Breast epithelium (tissue), 4 donors: ENCODE measurements around the gene CCDC97. TPM values are rescaled to one million over a fixed set of nuclear protein-coding genes. Genes with fewer than 3 reads are reported as not detected.

Source experiments
- DNase-seq, 2 donors: peaks; one replicate each; pipeline ENCODE4 v3.0.0-alpha.2; 2019; ENCODE audit warnings: low spot score in 2 of 2
- H3K27ac ChIP-seq, 2 donors: fragments of 200-600 bp; sonication (generic) in 1 of 2; one replicate each; pipeline ENCODE4 v1.5.1; 2016 to 2019; ENCODE audit warnings: mild to moderate bottlenecking in 1 of 2
- H3K27me3 ChIP-seq, 2 donors: fragments of 200-600 bp; sonication (generic) in 1 of 2; one replicate each; pipeline versions ENCODE4 v1.5.1 to v1.6.0; 2017 to 2019; ENCODE audit warnings: control low read depth in 1 of 2, mild to moderate bottlenecking in 1 of 2
- H3K36me3 ChIP-seq: fragments of 200-600 bp; one replicate; pipeline ENCODE4 v1.5.1; 2019
- H3K4me1 ChIP-seq, 2 donors: fragments of 200-600 bp; sonication (generic); one replicate each; pipeline ENCODE4 v1.5.1; 2016 to 2019; ENCODE audit warnings: control low read depth in 1 of 2
- H3K4me3 ChIP-seq, 3 donors: fragments of 200-600 bp; sonication (generic); 1 replicate in 2 of 3; 2 replicates in 1 of 3; pipeline ENCODE4 v1.5.1; 2016 to 2019; ENCODE audit warnings: mild to moderate bottlenecking in 3 of 3, moderate library complexity in 2 of 3
- H3K9me3 ChIP-seq, 2 donors: fragments of 200-600 bp; sonication (generic) in 1 of 2; one replicate each; pipeline ENCODE4 v1.5.1; 2016 to 2019; ENCODE audit warnings: control low read depth in 1 of 2
- POLR2A ChIP-seq: fragments of 450-650 bp; IDR thresholded peaks from one replicate; pipeline ENCODE4 v1.6.1; 2016; ENCODE audit warnings: antibody characterized with exemption, mild to moderate bottlenecking, moderate library complexity
- POLR2AphosphoS5 ChIP-seq, 3 donors: sonication (generic); formaldehyde crosslinking; IDR thresholded peaks; one replicate each; pipeline ENCODE4 v1.6.1; 2017; ENCODE audit warnings: antibody characterized with exemption in 3 of 3
- intact Hi-C: fragments of 100-400 bp; cut with DNase I; formaldehyde crosslinking; loops from one replicate; pipeline ENCODE4 v1.15.1; 2023; ENCODE audit warnings: low total_unique reads
- total RNA-seq, 3 donors: library from RNA; depleted of rRNA; stranded (reverse); fragments of >200 nt; gene quantifications; one replicate each; pipeline ENCODE4 v1.1.0, GENCODE V29; 2016
- TF ChIP-seq, protein P1 (sequence below), 3 donors: fragments of 450-650 bp; IDR thresholded peaks; one replicate each; pipeline ENCODE4 v1.5.1; 2016 to 2017; ENCODE audit warnings: antibody characterized with exemption in 3 of 3, mild to moderate bottlenecking in 3 of 3, moderate library complexity in 3 of 3

CCDC97 gene
- total RNA-seq, 3 donors from 2014 or later, result 15.4 to 15.7 (median 15.4) TPM

DNA sequence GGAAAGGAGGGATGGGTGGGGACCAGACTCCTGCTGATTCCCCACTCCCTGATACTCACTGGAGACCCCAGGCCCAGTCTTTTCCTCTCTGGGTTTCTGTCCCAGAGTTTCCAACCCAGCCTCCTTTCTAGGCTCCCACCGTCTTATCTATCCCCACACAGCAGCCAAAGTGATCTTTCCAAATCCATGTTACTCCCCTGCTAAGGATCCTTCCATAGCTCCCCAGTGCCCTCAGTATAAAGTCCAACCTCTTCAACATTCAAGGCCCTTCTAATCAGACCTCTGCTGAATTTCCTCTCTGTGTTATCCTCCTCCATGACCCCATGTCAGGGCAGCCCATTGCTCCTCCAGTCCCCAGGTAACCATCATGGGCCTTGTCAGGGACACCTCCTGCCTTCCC lies 45.1 kb downstream of the CCDC97 start:
- peaks cover 0 to 6% of the 10 kb centered on the region in 2 donors for H3K4me1 ChIP-seq
- H3K36me3 ChIP-seq, result no peaks in the 10 kb centered on the region
- no peak for TF ChIP-seq POLR2A
- no peak for TF ChIP-seq POLR2AphosphoS5 (IDR thresholded peaks at IDR 0.05)
- TF ChIP-seq, protein P1, sequence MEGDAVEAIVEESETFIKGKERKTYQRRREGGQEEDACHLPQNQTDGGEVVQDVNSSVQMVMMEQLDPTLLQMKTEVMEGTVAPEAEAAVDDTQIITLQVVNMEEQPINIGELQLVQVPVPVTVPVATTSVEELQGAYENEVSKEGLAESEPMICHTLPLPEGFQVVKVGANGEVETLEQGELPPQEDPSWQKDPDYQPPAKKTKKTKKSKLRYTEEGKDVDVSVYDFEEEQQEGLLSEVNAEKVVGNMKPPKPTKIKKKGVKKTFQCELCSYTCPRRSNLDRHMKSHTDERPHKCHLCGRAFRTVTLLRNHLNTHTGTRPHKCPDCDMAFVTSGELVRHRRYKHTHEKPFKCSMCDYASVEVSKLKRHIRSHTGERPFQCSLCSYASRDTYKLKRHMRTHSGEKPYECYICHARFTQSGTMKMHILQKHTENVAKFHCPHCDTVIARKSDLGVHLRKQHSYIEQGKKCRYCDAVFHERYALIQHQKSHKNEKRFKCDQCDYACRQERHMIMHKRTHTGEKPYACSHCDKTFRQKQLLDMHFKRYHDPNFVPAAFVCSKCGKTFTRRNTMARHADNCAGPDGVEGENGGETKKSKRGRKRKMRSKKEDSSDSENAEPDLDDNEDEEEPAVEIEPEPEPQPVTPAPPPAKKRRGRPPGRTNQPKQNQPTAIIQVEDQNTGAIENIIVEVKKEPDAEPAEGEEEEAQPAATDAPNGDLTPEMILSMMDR (IDR thresholded peaks at IDR 0.05), result no peak
- intact Hi-C loops, result no loop called here
- no peaks in the 10 kb centered on the region for H3K27me3 ChIP-seq
- H3K4me3 ChIP-seq, result no peak overlapping the region
- DNase-seq, result no peak
- H3K27ac ChIP-seq, result peak overlapping the region in 1 of 2 donors; percentile 92
- no peaks in the 10 kb centered on the region for H3K9me3 ChIP-seq

- intact Hi-C loops, result no loop called here
- no peak for DNase-seq
- H3K36me3 ChIP-seq, result no peaks in the 10 kb centered on the region
- peaks cover 0 to 6% of the 10 kb centered on the region in 2 donors for H3K4me1 ChIP-seq
- TF ChIP-seq, protein P1 (IDR thresholded peaks at IDR 0.05), result no peak
- TF ChIP-seq POLR2AphosphoS5 (IDR thresholded peaks at IDR 0.05) (no peak), POLR2A (no peak)
- H3K9me3 ChIP-seq, result no peaks in the 10 kb centered on the region
- no peaks in the 10 kb centered on the region for H3K27me3 ChIP-seq
- H3K27ac ChIP-seq, result peak overlapping the region in 1 of 2 donors; percentile 53
- H3K4me3 ChIP-seq, result no peak overlapping the region
Measured at GRCh38 chr19:41355802-41356201, 45.8 kb downstream of the CCDC97 start.

DNA sequence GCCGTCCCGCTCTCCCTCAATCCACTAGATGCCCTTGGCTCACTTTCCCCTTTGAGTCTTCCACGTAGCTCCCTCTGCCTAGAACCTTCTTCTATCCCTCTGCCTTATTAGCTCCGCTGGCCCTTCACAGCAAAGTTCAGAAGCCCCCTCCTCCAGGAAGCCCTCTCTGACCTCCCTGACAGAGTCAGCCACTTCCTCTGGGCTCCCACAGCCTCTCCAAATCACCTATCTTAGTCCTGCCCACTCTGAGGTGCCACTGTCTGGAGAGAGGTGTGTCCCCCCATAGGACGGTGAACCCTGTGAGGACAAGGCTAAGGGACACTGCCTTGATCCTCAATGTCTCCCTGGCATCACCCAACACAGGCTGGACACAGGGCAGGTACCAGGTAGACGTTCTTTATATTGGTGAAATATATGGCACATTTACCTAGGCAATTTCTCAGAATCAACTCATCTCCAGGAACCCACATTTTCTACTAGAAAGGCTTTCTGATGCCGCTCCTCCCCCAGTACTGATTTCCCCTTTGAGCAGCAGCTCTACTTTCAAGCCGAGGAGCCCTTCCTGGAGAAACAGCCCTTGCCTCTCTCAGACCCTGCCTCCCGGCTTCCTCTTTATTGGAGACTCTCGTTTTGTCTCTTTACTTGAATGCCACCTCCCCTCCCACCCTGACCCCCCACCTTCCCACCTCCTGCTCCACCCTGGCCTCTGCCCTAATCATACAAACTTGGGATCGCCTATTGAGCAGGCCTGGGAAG lies 47.2 kb downstream of the CCDC97 start:
- H3K27ac ChIP-seq, result no peak overlapping the region

DNA sequence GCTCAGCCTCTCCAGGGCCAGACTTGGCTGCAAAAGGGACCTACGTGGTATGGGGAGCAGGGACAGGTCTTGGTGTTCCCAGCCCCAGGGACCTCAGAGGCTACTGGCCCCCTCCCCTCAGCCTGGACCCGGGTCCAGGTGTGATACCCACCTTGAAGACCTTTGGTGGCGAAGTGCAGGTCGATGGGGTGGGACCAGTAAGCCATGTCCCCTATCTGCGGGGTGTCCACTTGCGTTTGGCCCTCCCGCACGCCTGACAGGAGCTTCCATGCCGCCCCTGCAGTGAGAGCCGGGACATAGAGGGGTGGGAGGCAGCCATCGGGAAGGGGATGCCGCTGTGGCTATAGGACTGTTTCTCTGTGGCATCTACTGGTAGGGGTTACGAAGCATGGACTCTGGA lies 47.8 kb downstream of the CCDC97 start:
- intact Hi-C loops, result no loop called here
- DNase-seq, result no peak
- no peaks in the 10 kb centered on the region for H3K9me3 ChIP-seq
- TF ChIP-seq POLR2A, result no peak
- TF ChIP-seq, protein P1 (IDR thresholded peaks at IDR 0.05), result no peak
- TF ChIP-seq POLR2AphosphoS5 (IDR thresholded peaks at IDR 0.05), result no peak
- H3K36me3 ChIP-seq, result no peaks in the 10 kb centered on the region
- no peak overlapping the region for H3K27ac ChIP-seq
- H3K4me1 ChIP-seq, result peaks cover 0 to 6% of the 10 kb centered on the region in 2 donors
- H3K4me3 ChIP-seq, result no peak overlapping the region
- H3K27me3 ChIP-seq, result no peaks in the 10 kb centered on the region

More for the DNA sequence above, 47.2 kb downstream of the CCDC97 start:
- no peak for DNase-seq
- H3K36me3 ChIP-seq, result no peaks in the 10 kb centered on the region
- peaks cover 0 to 6% of the 10 kb centered on the region in 2 donors for H3K4me1 ChIP-seq
- TF ChIP-seq POLR2AphosphoS5 (IDR thresholded peaks at IDR 0.05) (no peak), POLR2A (no peak)
- TF ChIP-seq, protein P1 (IDR thresholded peaks at IDR 0.05), result no peak
- H3K4me3 ChIP-seq, result no peak overlapping the region
- H3K27me3 ChIP-seq, result no peaks in the 10 kb centered on the region
- no peaks in the 10 kb centered on the region for H3K9me3 ChIP-seq
- intact Hi-C loops, result no loop called here

DNA sequence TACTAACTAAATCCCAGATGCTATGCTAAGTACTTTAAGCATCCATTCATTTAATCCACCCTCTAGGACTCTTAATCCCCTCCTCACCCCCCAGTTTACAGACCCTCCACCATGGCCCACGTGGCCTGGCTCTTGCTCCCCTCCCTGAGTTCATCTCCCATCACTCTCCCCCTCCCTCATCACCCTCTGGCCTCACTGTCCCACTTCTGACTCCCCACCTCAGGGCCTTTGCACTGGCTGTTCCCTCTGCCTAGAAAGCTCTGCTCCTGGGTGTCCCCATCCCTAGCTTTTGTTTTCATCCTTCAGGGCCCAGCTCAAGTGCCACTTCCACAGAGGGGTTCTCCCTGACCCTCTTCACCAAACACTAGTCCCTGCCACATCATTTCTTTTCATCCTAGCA lies 49.8 kb downstream of the CCDC97 start:
- no peaks in the 10 kb centered on the region for H3K27me3 ChIP-seq
- H3K9me3 ChIP-seq, result no peaks in the 10 kb centered on the region
- H3K27ac ChIP-seq, result no peak overlapping the region
- intact Hi-C loops, result no loop called here
- H3K36me3 ChIP-seq, result no peaks in the 10 kb centered on the region
- no peaks in the 10 kb centered on the region for H3K4me1 ChIP-seq
- DNase-seq, result no peak
- TF ChIP-seq POLR2A (no peak), POLR2AphosphoS5 (IDR thresholded peaks at IDR 0.05) (no peak)
- TF ChIP-seq, protein P1 (IDR thresholded peaks at IDR 0.05), result no peak
- no peak overlapping the region for H3K4me3 ChIP-seq
